NB4 (cell line): Measurements from ENCODE around the gene PDLIM5.

ENCODE experiments used
- DNase-seq: peaks from one replicate; pipeline ENCODE4 v3.0.0; 2010; ENCODE audit warnings: low read depth
- H3K4me3 ChIP-seq: one replicate; pipeline ENCODE4 v1.5.1; 2011; ENCODE audit warnings: mild to moderate bottlenecking, low read depth, low read length, moderate library complexity
- CTCF ChIP-seq: IDR thresholded peaks from one replicate; pipeline ENCODE4 v1.5.1; 2012; ENCODE audit warnings: low read depth, low read length
- MAX ChIP-seq: IDR thresholded peaks from 2 replicates; pipeline ENCODE4 v1.6.1; 2011; ENCODE audit warnings: low read depth, low read length
- MYC ChIP-seq: IDR thresholded peaks from 2 replicates; pipeline ENCODE4 v1.6.1; 2011; ENCODE audit warnings: low read depth, low read length
- POLR2A ChIP-seq: IDR thresholded peaks from 2 replicates; pipeline ENCODE4 v1.6.1; 2011; ENCODE audit warnings: mild to moderate bottlenecking; ENCODE audit not compliant: insufficient read length; ENCODE audit errors: extremely low read depth

PDLIM5 gene

GRCh38 chr4:94590493-94590892 lies 138.8 kb downstream of the PDLIM5 start:
- no peak for TF ChIP-seq CTCF
- no peak for TF ChIP-seq POLR2A
- no peak for TF ChIP-seq MYC
- no peak for TF ChIP-seq MAX
- DNase-seq: no peak
- H3K4me3 ChIP-seq: no peak overlapping the region

- H3K4me3 ChIP-seq: no peak overlapping the region
- DNase-seq: no peak
- TF ChIP-seq POLR2A: no peak
- TF ChIP-seq CTCF: no peak
- no peak for TF ChIP-seq MYC
- TF ChIP-seq MAX: no peak
Observed at GRCh38 chr4:94591289-94591688, 139.5 kb downstream of the PDLIM5 start.

- TF ChIP-seq MYC: no peak
- no peak for TF ChIP-seq CTCF
- no peak for TF ChIP-seq POLR2A
- no peak for TF ChIP-seq MAX
- DNase-seq: no peak
- no peak overlapping the region for H3K4me3 ChIP-seq
Observed at GRCh38 chr4:94595013-94595412, 143.3 kb downstream of the PDLIM5 start.

GRCh38 chr4:94595880-94596483 lies 144.2 kb downstream of the PDLIM5 start:
- DNase-seq: peak; percentile 55
- TF ChIP-seq MAX (no peak), POLR2A (no peak), CTCF (no peak), MYC (no peak)
- H3K4me3 ChIP-seq: no peak overlapping the region

GRCh38 chr4:94598758-94599157 lies 147.0 kb downstream of the PDLIM5 start:
- H3K4me3 ChIP-seq: no peak overlapping the region
- TF ChIP-seq MYC (no peak), POLR2A (no peak), MAX (no peak), CTCF (no peak)
- no peak for DNase-seq

GRCh38 chr4:94603170-94603747 lies 151.5 kb downstream of the PDLIM5 start:
- TF ChIP-seq POLR2A: no peak
- no peak for TF ChIP-seq CTCF
- TF ChIP-seq MAX: no peak
- no peak for TF ChIP-seq MYC
- DNase-seq: no peak
- H3K4me3 ChIP-seq: no peak overlapping the region
